GM21529 (cell line): ENCODE data around the gene LENEP.

Experiments used
- ATAC-seq: cut with Tn5 transposase; IDR thresholded peaks from one replicate; pipeline ENCODE4 v1.9.1; 2021; ENCODE audit not compliant: unreplicated experiment

The LENEP gene

DNA sequence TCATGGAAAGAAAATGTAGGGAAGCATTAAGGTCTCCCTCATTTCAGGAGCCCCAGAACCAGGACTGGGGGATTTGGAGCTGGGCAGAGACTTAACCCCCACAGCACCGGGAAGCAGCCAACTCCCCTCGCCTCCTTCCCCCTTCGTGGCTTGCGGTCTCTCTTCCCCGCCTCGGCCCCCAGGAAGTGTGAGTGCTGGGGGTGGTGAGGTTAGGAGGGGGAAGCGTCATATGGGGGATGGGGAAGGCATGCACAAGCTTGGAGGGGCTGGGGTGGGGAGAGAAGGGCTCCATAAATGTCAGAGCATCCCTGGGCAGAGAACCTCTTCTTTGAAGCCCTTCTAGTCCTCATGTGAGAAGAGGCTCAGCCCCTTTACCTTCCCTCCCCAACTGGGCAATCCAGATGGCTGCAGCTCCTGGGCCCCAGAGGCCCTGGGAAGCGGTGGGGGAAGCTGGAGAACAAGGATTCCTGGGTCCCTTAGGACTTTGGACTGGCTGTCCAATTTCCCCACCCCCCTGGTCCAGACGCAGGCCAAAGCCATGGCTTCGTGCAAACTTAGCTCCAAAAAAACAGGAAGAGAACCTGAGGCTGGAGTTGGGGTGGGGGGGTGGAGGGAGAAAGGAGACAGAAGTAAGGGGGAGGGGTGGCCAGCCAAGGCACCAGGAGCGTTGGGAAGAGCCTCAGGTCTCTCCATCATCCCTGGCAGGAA lies 17.0 kb downstream of the LENEP start:
- no peak for ATAC-seq

DNA sequence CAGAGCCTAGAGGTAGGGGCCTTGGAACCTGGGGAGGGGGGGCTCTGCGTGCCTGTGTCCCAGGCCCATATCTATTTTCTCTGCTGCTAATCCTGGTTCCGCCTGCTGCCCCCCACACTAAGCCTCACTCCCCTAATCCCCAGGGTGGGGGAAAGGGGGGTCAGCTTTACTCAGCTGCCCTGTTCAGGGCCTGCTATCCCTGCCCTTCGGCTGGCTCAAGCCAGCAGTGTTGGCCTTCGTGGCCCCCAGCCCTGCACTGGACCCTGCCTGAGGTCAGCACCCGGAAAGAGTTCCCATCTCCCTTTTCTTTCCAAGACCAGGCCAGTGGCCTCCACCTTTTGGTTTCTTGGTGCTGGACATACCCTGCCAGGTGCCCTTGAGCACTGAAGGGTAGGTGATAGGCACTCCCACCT lies 17.6 kb downstream of the LENEP start:
- ATAC-seq, result no peak

DNA sequence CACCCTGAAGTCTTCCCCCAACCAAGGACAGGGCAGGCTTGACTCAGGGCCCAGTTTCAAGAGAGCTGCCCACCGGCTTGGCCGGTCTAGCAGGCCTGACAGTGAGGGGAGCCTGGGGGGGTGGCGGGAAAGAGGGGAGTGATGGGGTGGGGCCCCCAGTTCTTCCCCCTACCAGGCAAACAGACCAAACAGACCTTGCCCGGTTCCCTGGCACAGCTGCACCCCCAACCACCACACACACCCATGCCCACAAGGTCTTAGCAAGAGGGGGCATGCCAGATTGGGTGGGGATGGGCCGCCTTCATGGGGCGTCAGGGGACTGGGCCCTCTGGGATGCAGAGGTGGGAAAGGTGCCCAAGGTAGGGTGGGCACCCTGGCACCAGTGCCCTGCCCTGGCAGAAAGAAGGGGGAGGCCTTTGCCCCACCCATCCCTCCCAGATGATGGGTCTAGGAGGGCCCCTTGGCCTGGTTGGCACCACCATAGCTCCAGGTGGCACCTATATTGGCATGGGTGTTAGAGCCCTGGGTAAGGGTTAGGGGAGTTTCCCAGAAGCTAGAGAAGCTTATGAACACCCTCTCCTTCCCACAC lies 18.1 kb downstream of the LENEP start:
- no peak for ATAC-seq

DNA sequence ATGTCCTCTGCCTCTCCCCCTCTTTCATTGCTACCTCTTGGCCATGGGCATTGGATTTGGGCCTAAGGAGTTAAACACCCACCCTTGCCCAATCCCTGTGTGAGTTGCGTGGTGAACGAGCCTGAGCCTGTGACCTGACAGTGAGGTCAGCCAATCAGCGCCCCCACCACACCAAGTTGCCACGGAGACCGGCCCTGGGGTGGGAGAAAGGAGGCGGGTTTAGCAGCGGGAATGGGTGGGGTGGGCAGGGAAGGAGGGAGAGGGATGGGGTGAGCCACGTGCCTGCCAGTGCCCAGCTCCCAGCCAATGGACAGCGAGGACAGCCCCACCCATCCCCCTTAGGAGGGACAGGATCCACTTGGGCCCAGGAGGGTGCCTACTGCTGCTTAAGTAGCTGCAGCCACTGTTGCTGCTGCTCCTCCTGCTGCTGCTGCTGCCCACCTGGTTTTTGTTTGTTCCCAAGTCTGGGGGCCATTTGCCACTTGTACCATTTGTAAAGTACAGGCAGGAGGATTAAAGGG lies 18.7 kb downstream of the LENEP start:
- no peak for ATAC-seq

DNA sequence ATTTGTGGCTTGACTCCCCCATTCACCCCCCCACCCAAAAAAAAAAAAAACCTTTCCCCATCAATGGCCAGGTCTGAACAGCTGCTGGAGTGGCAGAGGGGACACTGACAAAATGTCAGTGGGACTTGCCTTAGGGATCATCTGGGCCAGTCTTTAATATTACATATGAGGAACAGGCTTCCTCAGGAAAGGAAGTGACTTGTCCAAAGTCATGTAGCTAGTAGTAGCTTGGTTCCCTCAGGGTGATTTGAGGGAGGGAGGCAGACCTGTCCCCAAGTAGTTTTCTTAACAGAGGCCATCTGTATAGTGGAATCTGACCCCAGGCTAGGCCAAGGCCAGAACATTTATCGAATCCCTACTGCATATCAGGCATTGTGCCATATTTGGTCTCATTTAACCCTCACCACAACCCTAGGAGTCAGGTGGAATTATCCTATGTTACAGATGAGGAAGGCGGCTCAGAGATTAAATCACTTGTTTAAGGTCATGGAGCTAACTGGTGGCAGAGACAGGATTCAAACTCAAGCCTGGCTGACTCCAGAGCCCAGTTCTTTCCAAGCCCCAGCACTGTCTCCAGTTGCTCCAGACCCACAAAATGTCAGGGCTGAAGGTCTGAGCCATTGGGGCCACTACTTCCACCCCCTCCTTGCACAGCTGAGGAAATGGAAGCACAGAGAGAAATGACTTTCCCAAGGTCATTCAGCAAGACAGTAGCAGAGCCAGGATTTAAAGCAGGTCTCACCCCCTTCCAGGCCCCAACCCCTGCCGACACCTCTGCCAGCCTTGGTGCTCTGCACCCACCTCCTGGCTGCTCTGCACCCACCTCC lies 19.6 kb downstream of the LENEP start:
- ATAC-seq, result no peak

DNA sequence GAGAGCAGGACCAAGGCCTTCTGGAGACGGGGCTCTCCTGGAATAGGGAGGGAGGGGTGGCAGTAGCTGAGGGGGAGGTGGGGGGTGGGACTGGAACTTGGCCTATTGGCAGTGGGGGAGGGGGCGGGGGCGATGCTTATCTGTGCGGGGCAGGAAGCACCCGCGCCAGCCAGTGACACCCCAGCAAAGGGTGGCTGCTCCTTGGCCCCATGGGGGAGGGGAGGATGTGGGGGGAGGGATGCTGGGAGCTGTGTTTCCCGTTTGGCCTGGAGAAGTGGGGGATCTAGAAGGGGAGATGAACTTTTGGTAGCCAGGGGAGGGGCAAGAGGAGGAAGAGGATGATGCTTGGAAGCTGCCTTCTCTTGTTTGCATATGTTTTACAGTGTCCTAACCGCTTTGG lies 20.2 kb downstream of the LENEP start:
- no peak for ATAC-seq

DNA sequence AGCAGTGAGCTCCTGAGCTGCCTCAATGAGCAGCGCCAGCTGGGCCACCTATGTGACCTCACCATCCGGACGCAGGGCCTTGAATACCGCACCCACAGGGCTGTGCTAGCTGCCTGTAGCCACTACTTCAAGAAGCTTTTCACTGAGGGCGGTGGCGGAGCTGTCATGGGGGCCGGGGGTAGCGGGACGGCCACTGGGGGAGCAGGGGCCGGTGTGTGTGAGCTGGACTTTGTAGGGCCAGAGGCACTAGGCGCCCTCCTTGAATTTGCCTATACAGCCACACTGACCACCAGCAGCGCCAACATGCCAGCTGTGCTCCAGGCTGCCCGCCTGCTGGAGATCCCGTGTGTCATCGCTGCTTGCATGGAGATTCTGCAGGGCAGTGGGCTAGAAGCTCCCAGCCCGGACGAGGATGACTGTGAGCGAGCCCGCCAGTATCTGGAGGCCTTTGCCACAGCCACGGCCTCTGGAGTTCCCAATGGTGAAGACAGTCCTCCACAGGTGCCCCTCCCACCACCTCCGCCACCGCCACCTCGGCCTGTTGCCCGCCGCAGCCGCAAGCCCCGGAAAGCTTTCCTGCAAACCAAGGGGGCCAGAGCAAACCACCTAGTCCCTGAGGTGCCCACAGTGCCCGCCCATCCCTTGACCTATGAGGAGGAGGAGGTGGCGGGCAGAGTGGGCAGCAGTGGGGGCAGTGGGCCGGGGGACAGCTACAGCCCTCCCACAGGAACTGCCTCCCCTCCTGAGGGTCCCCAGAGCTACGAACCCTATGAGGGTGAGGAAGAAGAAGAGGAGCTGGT lies 21.5 kb downstream of the LENEP start:
- ATAC-seq, result no peak

DNA sequence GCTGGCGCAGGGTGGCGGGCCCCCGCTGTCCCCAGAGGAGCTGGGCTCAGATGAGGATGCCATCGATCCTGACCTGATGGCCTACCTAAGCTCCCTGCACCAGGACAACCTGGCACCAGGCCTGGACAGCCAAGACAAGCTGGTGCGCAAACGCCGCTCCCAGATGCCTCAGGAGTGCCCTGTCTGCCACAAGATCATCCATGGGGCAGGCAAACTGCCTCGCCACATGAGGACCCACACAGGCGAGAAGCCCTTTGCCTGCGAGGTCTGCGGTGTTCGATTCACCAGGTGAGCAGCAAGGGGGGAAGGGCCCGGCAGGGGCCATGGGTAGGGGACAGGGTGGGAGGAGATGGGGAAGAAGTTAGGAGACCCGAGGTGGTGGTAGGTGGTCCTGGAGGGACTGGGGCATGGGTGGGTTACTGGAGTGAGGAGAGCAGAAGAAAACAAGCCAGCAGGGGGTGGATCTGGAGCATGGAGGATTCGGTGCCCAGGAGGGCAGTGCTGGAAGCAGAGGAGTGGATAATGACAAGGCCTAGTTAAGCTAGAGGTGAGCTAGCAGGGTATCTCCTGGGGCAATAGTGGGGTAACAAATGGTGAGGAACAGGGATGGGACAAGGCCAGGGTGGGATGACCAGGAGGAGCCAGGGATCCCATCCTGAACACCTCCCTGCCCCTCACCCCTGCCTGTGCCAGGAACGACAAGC lies 22.3 kb downstream of the LENEP start:
- no peak for ATAC-seq

DNA sequence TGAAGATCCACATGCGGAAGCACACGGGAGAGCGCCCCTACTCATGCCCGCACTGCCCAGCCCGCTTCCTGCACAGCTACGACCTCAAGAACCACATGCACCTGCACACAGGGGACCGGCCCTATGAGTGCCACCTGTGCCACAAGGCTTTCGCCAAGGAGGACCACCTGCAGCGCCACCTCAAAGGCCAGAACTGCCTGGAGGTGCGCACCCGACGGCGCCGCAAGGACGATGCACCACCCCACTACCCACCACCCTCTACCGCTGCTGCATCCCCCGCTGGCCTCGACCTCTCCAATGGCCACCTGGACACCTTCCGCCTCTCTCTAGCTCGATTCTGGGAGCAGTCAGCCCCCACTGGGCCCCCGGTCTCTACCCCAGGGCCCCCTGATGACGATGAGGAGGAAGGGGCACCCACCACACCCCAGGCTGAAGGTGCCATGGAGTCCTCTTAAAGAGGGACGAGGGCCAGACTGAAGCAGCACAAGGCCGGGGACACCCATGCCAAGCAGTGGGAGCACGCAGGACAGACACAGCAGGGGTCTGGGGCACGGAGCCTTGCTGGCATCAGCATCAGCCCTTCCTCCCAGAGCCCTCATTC lies 22.9 kb downstream of the LENEP start:
- no peak for ATAC-seq

DNA sequence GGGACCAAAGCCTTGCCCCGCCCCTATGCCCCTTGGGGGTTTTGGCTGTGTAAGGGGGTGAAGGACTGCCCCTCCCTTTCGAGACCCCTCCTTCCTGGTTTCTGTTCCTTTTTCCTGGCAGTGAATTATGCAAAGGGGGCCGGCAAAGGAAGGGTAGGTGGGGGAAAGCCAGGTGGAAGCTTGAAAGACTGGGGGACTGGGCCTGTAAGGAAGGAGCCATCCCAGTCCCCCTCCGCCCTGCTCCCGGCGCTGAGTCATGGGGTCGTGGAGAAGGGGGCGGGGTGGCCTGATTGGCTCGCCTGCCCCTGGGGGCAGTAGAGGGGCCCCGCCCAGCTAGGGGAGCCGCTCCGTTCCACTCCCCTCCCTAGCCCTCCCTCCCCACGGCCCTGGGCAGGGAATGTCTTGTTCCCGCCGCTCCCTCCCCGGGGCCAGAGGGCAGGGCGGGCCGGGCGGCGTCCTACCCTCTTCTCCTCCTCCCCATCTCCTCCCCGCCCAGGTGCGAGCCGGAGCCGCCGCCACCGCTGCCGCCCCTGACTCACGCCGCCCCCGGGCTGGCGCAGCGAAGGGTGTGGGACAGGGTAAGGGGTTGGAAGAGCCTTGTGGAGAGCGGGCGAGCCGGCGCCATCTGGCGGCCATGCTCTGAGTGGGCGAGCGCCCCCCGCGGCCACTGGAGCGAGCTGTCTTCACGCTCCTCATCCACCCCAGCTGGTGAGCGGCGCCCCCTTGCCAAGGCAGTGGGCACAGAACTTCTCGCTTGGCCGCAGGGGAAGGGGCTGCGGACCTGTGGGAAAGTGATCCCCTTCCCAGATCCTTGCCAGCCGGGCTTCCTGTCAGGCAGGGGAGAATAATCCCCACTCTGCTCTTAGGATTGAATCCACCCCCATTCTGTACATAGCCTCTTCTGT lies 23.9 kb downstream of the LENEP start:
- ATAC-seq, result peak; percentile 81

DNA sequence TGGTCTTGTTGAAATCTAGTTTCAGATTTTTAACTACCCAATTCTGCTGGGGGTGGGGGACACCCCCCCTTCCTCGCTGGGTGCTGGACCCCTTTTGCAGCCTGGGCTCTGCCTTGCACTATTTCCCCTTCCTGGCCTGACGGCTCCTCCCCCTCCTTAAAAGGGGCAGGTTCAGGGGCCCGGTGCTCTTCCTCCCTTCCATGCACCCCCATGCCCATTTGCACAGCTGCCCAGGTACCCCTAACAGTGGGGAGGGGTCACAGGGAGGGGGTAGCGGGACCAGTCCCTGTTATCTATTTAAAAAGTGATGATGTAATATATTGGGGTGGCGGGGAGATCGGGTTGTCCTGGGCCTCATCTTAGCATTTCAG lies 24.5 kb downstream of the LENEP start:
- ATAC-seq, result no peak

DNA sequence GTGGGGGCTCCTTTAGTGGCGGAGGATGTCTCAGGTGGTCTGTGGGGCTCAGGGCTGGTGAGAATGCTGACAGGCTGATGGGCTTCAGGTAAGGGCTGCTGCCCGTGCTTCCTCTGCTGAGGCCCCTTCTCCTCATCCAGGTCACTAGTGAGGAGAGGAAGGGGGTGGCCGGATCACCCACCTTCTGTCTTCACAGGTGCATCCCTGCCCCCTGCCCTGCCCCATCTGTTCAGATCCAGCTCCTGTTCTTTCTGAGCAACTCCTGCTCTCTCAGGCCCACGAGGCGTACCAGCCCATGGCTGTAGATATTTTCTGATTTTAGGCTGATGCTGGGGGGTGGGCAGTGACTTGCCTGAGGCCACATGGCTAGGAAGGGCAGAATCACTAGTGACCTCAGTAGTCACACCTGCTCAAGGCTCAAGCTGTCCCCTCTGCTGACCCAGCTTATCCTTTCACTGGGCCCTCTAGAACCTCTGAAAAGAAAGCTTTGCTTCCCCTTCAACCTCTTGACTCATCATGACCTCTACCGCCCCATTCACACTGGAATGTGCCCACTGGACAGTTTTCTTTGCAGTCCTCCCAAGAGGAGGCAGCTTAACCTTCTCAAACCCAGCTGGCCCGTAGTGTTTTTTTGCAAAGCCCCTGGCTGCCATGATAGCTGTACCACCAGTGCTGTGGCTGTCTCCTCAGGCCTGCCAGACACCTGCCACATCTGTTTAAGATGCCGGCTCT lies 25.4 kb downstream of the LENEP start:
- ATAC-seq, result no peak

DNA sequence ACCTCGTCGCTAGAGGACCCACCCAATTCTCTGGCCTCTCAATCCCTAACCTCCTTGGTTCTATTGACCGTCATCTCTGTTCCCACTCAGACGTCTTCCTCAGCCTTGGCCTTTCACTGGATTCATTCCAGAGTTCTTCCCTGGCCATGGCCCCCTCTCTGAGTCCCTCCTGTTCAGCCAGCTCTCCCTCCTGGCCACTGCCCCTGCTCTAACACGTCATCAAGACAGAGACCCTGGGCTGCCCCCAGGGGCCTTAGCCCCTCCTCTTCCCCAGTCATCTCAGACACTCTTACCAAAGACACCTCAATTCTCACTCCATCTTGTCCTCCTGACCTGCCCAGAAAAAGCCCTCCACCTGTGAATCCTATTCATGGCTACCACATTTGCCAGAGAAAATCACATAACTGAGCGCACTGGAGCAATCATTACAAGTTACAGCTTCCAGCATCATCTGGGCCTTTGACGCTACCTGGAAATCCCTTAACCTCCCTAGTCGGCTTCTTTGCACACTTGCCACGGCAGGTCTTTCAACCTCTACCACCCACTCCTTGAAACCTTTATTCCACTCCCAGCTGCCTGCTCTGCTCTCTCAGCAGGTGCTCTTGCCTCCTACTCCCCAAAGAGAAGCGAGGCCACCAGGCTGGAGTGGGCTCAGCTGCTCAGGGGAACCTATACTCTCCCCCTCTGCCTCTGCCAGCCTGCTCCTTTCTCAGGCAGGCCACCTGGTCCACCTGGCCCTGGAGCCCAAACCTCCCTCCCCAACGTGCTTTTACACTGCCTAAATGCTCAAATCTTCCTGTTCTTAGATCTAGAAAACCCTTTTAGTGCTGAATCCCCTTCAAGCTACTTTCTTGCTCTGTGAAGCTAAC lies 26.2 kb downstream of the LENEP start:
- no peak for ATAC-seq

DNA sequence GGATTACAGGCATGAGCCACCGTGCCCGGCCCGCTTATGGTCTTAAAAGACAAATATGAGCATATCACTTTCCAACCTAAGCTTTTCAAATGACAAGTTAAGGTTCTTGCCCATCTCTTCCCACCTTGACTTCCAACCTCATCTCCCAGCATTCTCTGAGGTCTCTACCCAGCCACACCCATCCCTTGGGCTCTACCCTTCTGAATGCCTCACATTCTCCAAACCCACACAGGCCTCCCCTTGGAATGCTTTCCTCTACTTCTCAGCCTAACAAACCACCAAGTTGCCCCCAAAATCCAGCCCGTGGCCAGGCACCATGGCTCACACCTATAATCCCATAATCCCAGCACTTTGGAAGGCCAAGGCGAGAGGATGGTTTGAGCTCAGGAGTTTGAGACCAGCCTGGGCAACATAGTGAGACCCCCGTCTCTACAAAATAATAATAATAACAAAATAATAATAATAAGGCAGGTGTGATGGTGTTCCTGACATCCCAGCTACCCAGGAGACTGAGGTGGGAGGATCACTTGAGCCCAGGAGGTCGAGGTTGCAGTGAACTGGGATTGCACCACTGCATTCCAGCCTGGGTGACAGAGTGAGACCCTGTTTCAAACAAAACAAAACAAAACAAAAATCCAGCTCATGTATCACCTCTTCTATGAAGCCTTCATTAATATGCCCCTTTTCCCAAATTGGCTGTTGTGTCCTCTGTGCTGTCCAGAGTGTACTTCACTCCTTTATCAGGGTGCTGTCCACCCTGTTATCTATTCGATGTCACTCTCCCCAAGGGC lies 28.9 kb downstream of the LENEP start:
- ATAC-seq, result no peak

DNA sequence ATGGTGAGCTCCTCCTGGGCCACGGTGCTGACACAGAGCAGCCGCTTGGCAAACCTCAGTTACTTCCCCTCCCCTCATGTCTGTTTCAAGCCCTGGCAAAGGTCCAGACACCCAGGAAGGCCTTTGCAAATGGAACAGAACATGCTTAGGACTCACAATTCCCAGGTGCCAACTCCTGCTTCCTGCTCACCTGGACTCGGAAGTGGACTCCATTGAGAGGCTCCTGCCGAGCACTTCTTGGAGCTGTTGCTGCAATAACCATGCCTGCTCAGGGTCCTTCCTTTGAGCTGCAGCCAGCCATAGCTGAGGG lies 29.5 kb downstream of the LENEP start:
- no peak for ATAC-seq

DNA sequence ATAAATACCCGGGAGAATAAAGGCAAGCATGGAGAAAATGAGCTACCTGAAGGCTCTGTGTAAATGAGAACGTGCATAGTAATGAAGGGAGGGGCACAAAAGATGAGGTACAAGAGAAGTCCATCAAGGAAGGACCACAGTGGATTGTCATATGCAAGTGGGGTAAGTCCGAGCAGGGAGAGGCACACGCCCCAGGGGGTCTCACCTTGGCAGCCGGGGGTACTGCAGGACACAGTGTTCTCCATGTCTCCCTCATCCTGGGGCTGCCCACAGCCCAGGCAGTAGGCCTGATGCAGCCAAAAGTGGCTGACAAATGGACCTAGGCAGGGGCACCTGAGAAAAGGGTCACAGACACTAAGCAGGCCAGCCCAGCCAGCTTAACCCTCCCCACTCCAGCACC lies 30.2 kb downstream of the LENEP start:
- no peak for ATAC-seq

DNA sequence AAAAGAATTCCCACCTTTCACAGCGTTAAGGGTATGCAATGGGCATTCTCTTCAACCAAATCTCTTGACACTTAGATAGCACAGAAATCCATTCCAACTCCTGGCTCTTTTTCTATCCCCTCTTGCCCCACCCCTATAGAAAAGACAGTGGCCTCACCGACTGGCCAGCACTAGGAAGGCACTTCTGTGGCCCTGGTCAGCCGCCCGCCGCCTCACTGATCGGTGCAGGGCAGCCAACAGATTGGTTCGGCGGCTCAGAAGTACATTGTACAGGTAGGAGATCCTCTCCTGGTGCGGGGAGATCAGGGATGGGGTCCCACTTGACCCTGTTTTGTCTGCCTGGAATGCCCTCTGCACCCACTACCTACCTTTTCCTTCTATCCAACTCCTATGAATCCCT lies 30.9 kb downstream of the LENEP start:
- ATAC-seq, result no peak
